HG03432 (cell line): ENCODE measurements around the gene HAND1.

Source experiments
- ATAC-seq: cut with Tn5 transposase; IDR thresholded peaks from one replicate; pipeline ENCODE4 v1.9.1; 2021; ENCODE audit warnings: mild to moderate bottlenecking, moderate library complexity; ENCODE audit not compliant: unreplicated experiment

Gene HAND1

GRCh38 chr5:154461531-154461930 lies 16.5 kb downstream of the HAND1 start:
- no peak for ATAC-seq

GRCh38 chr5:154460172-154460571 lies 17.9 kb downstream of the HAND1 start:
- no peak for ATAC-seq

- ATAC-seq = no peak
These were observed 19.0 kb downstream of the HAND1 start for GRCh38 chr5:154459015-154459414.

- ATAC-seq = no peak
These were observed 21.5 kb downstream of the HAND1 start for GRCh38 chr5:154456540-154456939.

- no peak for ATAC-seq
These were observed 22.4 kb downstream of the HAND1 start for GRCh38 chr5:154455585-154455984.

GRCh38 chr5:154451957-154452356 lies 26.1 kb downstream of the HAND1 start:
- ATAC-seq = no peak

- no peak for ATAC-seq
These were observed 28.2 kb downstream of the HAND1 start for GRCh38 chr5:154449786-154450185.

GRCh38 chr5:154447089-154447725 lies 30.8 kb downstream of the HAND1 start:
- ATAC-seq = no peak

GRCh38 chr5:154446195-154447088 lies 31.6 kb downstream of the HAND1 start:
- ATAC-seq = peak; percentile 30

- ATAC-seq = peak; percentile 95
These were observed 32.4 kb downstream of the HAND1 start, which contains the start of gene SAP30L for GRCh38 chr5:154445422-154446194. Gene SAP30L, plus strand, starts transcription at chr5:154445997. Its CDS starts 608 bp downstream, at chr5:154446605.

- no peak for ATAC-seq
These were observed 33.2 kb downstream of the HAND1 start for GRCh38 chr5:154444556-154445421.

- ATAC-seq = no peak
These were observed 35.2 kb downstream of the HAND1 start for GRCh38 chr5:154442801-154443200.

GRCh38 chr5:154440540-154440939 lies 37.5 kb downstream of the HAND1 start:
- no peak for ATAC-seq

GRCh38 chr5:154437281-154437965 lies 40.6 kb downstream of the HAND1 start:
- ATAC-seq = no peak

GRCh38 chr5:154435226-154435625 lies 42.8 kb downstream of the HAND1 start:
- ATAC-seq = no peak

- ATAC-seq = no peak
These were observed 46.9 kb downstream of the HAND1 start for GRCh38 chr5:154430961-154431630.

GRCh38 chr5:154430466-154430865 lies 47.6 kb downstream of the HAND1 start:
- no peak for ATAC-seq

- no peak for ATAC-seq
These were observed 48.7 kb downstream of the HAND1 start for GRCh38 chr5:154429341-154429740.

GRCh38 chr5:154428208-154428607 lies 49.8 kb downstream of the HAND1 start:
- no peak for ATAC-seq
